Measurements from ENCODE around the gene MATCAP1. TPM values are rescaled to one million over a fixed set of nuclear protein-coding genes. Genes with fewer than 3 reads are reported as not detected.
A peak's percentile ranks its signal among the peaks of the same experiment; 100 is the strongest.

MATCAP1 gene
- total RNA-seq, 1 experiment from 2014 or later, result 36.5 TPM

DNA sequence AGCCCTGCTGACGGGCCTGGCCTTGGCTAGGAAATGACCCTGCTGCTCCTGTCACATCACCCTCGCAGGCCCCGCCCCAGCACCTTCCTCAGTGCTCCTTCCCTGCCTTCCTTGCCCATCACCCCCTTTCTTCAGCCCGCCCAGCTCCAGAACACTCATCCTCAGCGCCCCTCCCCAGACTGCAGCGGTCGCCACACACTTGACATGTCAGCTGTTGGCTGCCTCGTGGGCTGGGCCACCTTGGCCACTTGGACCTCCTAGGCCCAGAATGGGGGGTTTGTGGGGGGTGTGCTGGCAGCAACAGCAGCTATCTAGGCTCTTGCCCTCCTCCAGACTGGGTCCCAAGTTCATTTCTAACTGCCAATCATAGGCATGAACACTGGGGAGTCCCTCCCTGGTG, 25.8 kb upstream of the MATCAP1 start:
- Mint-ChIP-seq H3K27me3 (ENCODE audit: unreplicated experiment) (peaks cover 13% of the 10 kb centered on the region), H3K36me3 (ENCODE audit: insufficient read depth, unreplicated experiment) (peaks cover 16% of the 10 kb centered on the region), H3K4me1 (ENCODE audit: low read depth, unreplicated experiment) (no peaks in the 10 kb centered on the region), H3K4me3 (ENCODE audit: low read depth, unreplicated experiment) (no peak overlapping the region), H3K27ac (ENCODE audit: unreplicated experiment) (no peak overlapping the region), H3K9me3 (ENCODE audit: low read depth, unreplicated experiment) (no peaks in the 10 kb centered on the region)
- intact Hi-C loops (cut with micrococcal nuclease; ENCODE audit: unreplicated experiment), result no loop called here
- CTCF ChIA-PET, result no interaction called here
- BruUV-seq (replicated peaks), result no TSS peak
- no peak for DNase-seq
- TF ChIP-seq, protein P1, sequence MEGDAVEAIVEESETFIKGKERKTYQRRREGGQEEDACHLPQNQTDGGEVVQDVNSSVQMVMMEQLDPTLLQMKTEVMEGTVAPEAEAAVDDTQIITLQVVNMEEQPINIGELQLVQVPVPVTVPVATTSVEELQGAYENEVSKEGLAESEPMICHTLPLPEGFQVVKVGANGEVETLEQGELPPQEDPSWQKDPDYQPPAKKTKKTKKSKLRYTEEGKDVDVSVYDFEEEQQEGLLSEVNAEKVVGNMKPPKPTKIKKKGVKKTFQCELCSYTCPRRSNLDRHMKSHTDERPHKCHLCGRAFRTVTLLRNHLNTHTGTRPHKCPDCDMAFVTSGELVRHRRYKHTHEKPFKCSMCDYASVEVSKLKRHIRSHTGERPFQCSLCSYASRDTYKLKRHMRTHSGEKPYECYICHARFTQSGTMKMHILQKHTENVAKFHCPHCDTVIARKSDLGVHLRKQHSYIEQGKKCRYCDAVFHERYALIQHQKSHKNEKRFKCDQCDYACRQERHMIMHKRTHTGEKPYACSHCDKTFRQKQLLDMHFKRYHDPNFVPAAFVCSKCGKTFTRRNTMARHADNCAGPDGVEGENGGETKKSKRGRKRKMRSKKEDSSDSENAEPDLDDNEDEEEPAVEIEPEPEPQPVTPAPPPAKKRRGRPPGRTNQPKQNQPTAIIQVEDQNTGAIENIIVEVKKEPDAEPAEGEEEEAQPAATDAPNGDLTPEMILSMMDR (IDR thresholded peaks at IDR 0.05; ENCODE audit: unreplicated experiment), result no peak

GRCh38 chr16:67208154-67208896, 24.6 kb upstream of the MATCAP1 start:
- H3K9me3 Mint-ChIP-seq (ENCODE audit: low read depth, unreplicated experiment), result no peaks in the 10 kb centered on the region
- intact Hi-C loops (cut with micrococcal nuclease; ENCODE audit: unreplicated experiment), result no loop called here
- H3K27me3 Mint-ChIP-seq (ENCODE audit: unreplicated experiment), result peaks cover 13% of the 10 kb centered on the region
- BruUV-seq (replicated peaks), result no TSS peak
- no peaks in the 10 kb centered on the region for H3K4me1 Mint-ChIP-seq (ENCODE audit: low read depth, unreplicated experiment)
- TF ChIP-seq, protein P1 (IDR thresholded peaks at IDR 0.05; ENCODE audit: unreplicated experiment), result no peak
- H3K27ac Mint-ChIP-seq (ENCODE audit: unreplicated experiment), result no peak overlapping the region
- DNase-seq, result no peak
- H3K36me3 Mint-ChIP-seq (ENCODE audit: insufficient read depth, unreplicated experiment), result peaks cover 28% of the 10 kb centered on the region
- CTCF ChIA-PET, result interaction anchor here (0.6 kb wide), 1 partner anchor 165 kb away, joined by 4 read pairs; no protein-coding TSS in a partner anchor
- H3K4me3 Mint-ChIP-seq (ENCODE audit: low read depth, unreplicated experiment), result no peak overlapping the region

DNA sequence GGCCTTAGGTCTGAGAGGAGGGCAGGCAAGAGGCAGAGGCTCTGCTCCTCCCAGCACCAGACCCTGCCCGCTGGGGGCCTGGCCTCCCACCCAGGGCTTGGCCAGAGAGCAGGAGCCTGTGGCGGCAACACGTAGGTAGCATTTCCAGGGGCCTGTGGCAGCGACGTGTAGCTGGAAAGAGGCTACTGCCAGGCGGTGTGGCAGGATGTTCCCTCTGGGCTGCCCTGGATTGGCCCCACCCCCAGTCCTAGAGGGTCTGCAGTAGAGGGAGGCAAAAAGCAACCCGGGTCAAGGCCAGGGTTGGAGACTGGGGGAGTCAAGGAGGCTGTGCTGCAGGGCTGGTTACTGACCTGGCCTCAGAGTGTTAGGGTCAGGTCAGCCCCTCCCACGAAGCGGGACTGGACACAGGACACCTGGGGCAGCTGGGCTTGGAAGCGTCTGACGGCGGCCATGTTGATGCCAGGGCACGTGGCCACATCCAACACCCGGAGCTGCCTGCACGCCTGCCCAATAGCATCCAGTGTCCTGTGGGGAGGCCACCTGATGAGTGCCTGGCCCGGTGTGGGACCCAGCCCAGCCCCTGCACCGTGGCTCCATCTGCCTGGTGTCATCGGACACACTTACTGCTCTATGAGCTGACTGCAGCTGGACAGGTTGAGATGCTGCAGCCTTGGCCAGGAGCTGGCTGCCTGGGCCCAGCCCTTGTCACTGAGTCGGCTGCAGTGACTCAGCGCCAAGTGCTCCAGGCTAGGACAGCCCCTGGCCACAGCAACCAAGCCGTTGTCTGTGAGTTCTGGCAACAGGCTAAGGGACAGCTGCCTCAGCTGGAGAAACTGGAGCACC, 23.7 kb upstream of the MATCAP1 start:
- CTCF ChIA-PET, result interaction anchor here (0.6 kb wide), 1 partner anchor 166 kb away, joined by 4 read pairs; no protein-coding TSS in a partner anchor
- TF ChIP-seq, protein P1 (IDR thresholded peaks at IDR 0.05; ENCODE audit: unreplicated experiment), result no peak
- Mint-ChIP-seq H3K27me3 (ENCODE audit: unreplicated experiment) (peaks cover 13% of the 10 kb centered on the region), H3K36me3 (ENCODE audit: insufficient read depth, unreplicated experiment) (peaks cover 37% of the 10 kb centered on the region), H3K27ac (ENCODE audit: unreplicated experiment) (peak overlapping the region; percentile 11), H3K9me3 (ENCODE audit: low read depth, unreplicated experiment) (no peaks in the 10 kb centered on the region), H3K4me1 (ENCODE audit: low read depth, unreplicated experiment) (no peaks in the 10 kb centered on the region), H3K4me3 (ENCODE audit: low read depth, unreplicated experiment) (no peak overlapping the region)
- BruUV-seq (replicated peaks), result no TSS peak
- DNase-seq, result no peak
- intact Hi-C loops (cut with micrococcal nuclease; ENCODE audit: unreplicated experiment), result no loop called here

DNA sequence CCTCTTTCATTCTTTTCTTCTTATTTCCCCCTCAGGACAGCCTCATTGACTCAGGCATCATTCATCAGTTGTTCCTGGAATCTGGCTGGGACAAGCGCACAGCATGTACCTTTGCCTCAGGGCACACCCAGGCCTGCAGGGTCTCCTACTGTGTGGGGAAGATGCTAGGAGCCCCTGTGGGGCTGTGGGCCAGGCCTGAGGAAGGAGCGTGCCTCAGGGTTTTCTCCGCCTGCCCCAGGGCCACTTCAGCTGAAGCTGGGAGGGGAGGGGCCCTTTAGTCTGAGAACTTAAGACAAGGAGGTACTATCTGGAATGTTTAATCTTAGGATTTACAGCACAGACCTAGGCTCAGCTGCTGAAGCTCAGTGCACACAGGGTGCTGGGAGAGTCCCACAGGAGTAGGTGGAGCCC, 23.1 kb upstream of the MATCAP1 start:
- no peak for DNase-seq
- peaks cover 42% of the 10 kb centered on the region for H3K36me3 Mint-ChIP-seq (ENCODE audit: insufficient read depth, unreplicated experiment)
- no peaks in the 10 kb centered on the region for H3K9me3 Mint-ChIP-seq (ENCODE audit: low read depth, unreplicated experiment)
- BruUV-seq (replicated peaks), result no TSS peak
- intact Hi-C loops (cut with micrococcal nuclease; ENCODE audit: unreplicated experiment), result no loop called here
- CTCF ChIA-PET, result no interaction called here
- no peaks in the 10 kb centered on the region for H3K4me1 Mint-ChIP-seq (ENCODE audit: low read depth, unreplicated experiment)
- H3K27ac Mint-ChIP-seq (ENCODE audit: unreplicated experiment), result peak overlapping the region; percentile 11
- no peak overlapping the region for H3K4me3 Mint-ChIP-seq (ENCODE audit: low read depth, unreplicated experiment)
- H3K27me3 Mint-ChIP-seq (ENCODE audit: unreplicated experiment), result peaks cover 13% of the 10 kb centered on the region
- TF ChIP-seq, protein P1 (IDR thresholded peaks at IDR 0.05; ENCODE audit: unreplicated experiment), result no peak

Data from Calu3 (cell line).